Measurements from ENCODE around the gene C20orf144. TPM values are rescaled to one million over a fixed set of nuclear protein-coding genes. Genes with fewer than 3 reads are reported as not detected.

Gene C20orf144
- total RNA-seq, 2 experiments from 2014 or later, result 0.42 to 0.44 TPM

- no peaks in the 10 kb centered on the region for H3K9me3 ChIP-seq (ENCODE audit: low read length)
- ChIA-PET POLR2A (no interaction called here), CTCF (ENCODE audit: unreplicated experiment) (no interaction called here)
- no peak for TF ChIP-seq EZH2phosphoT487 (IDR thresholded peaks at IDR 0.05; ENCODE audit: borderline replicate concordance, low read depth, low read length)
- TF ChIP-seq, protein P1, sequence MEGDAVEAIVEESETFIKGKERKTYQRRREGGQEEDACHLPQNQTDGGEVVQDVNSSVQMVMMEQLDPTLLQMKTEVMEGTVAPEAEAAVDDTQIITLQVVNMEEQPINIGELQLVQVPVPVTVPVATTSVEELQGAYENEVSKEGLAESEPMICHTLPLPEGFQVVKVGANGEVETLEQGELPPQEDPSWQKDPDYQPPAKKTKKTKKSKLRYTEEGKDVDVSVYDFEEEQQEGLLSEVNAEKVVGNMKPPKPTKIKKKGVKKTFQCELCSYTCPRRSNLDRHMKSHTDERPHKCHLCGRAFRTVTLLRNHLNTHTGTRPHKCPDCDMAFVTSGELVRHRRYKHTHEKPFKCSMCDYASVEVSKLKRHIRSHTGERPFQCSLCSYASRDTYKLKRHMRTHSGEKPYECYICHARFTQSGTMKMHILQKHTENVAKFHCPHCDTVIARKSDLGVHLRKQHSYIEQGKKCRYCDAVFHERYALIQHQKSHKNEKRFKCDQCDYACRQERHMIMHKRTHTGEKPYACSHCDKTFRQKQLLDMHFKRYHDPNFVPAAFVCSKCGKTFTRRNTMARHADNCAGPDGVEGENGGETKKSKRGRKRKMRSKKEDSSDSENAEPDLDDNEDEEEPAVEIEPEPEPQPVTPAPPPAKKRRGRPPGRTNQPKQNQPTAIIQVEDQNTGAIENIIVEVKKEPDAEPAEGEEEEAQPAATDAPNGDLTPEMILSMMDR (conservative IDR thresholded peaks at IDR 0.05; ENCODE audit: low read length), result no peak
- H3K4me1 ChIP-seq (ENCODE audit: insufficient read depth, low read length, poor library complexity, severe bottlenecking), result peaks cover 19% of the 10 kb centered on the region
- no peak for DNase-seq (ENCODE audit: low spot score)
- no peaks in the 10 kb centered on the region for H4K20me1 ChIP-seq (ENCODE audit: insufficient read depth, low read length)
- H3K27ac ChIP-seq (ENCODE audit: low read depth, low read length, poor library complexity, severe bottlenecking), result no peak overlapping the region
- no TSS peak for BruUV-seq (replicated peaks)
- H3K9me2 ChIP-seq (ENCODE audit: insufficient read depth, low read length), result no peaks in the 10 kb centered on the region
- H3K4me3 ChIP-seq (ENCODE audit: low read depth, low read length, poor library complexity, severe bottlenecking), result no peak overlapping the region
- intact Hi-C loops (cut with micrococcal nuclease; ENCODE audit: unreplicated experiment), result no loop called here
- no peak overlapping the region for H2AFZ ChIP-seq (ENCODE audit: low read length)
- H3K36me3 ChIP-seq (ENCODE audit: insufficient read depth, low read length), result peaks cover 27% of the 10 kb centered on the region; the same call in 1 of the 2 replicates
- H3K79me2 ChIP-seq (ENCODE audit: insufficient read depth, low read depth, low read length), result no peaks in the 10 kb centered on the region
- no peak overlapping the region for H3K4me2 ChIP-seq (ENCODE audit: low read length)
Observed at GRCh38 chr20:33656783-33657703, 5.1 kb upstream of the C20orf144 start.

DNA sequence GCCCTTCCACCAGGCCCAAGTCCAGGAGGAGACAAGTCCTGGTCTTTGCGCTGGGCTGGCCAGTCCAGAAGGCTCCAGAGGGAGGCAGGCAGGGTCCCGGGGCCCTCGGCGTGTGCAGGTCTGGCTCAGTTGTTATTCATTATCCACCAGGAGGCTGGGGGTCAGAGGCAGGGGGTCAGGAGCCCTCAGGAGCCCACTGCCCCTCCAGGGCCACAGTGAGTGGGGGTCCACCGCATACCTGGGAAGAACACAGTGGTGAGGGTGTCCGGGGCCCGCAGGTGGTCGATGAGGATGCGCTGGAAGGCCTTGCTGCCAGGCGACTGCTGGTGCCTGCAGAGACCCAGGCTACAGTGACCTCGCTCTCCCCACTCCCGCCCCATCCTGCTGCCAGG is 4.4 kb upstream of the C20orf144 start:
- H3K4me2 ChIP-seq (ENCODE audit: low read length), result no peak overlapping the region
- H4K20me1 ChIP-seq (ENCODE audit: insufficient read depth, low read length), result no peaks in the 10 kb centered on the region
- no peak overlapping the region for H2AFZ ChIP-seq (ENCODE audit: low read length)
- intact Hi-C loops (cut with micrococcal nuclease; ENCODE audit: unreplicated experiment), result no loop called here
- BruUV-seq (replicated peaks), result no TSS peak
- no peak overlapping the region for H3K27ac ChIP-seq (ENCODE audit: low read depth, low read length, poor library complexity, severe bottlenecking)
- TF ChIP-seq EZH2phosphoT487 (IDR thresholded peaks at IDR 0.05; ENCODE audit: borderline replicate concordance, low read depth, low read length), result no peak
- TF ChIP-seq, protein P1 (conservative IDR thresholded peaks at IDR 0.05; ENCODE audit: low read length), result no peak
- H3K36me3 ChIP-seq (ENCODE audit: insufficient read depth, low read length), result peaks cover 27% of the 10 kb centered on the region; the same call in 1 of the 2 replicates
- CTCF ChIA-PET (ENCODE audit: unreplicated experiment), result no interaction called here
- DNase-seq (ENCODE audit: low spot score), result no peak
- H3K4me3 ChIP-seq (ENCODE audit: low read depth, low read length, poor library complexity, severe bottlenecking), result no peak overlapping the region
- peaks cover 15% of the 10 kb centered on the region for H3K4me1 ChIP-seq (ENCODE audit: insufficient read depth, low read length, poor library complexity, severe bottlenecking)
- no peaks in the 10 kb centered on the region for H3K79me2 ChIP-seq (ENCODE audit: insufficient read depth, low read depth, low read length)
- POLR2A ChIA-PET, result no interaction called here
- H3K9me2 ChIP-seq (ENCODE audit: insufficient read depth, low read length), result no peaks in the 10 kb centered on the region
- no peaks in the 10 kb centered on the region for H3K9me3 ChIP-seq (ENCODE audit: low read length)

- Histone ChIP-seq H3K4me1 (ENCODE audit: insufficient read depth, low read length, poor library complexity, severe bottlenecking) (peaks cover 14% of the 10 kb centered on the region), H2AFZ (ENCODE audit: low read length) (no peak overlapping the region), H3K27ac (ENCODE audit: low read depth, low read length, poor library complexity, severe bottlenecking) (no peak overlapping the region), H3K36me3 (ENCODE audit: insufficient read depth, low read length) (peaks cover 27% of the 10 kb centered on the region; the same call in 1 of the 2 replicates), H3K9me2 (ENCODE audit: insufficient read depth, low read length) (no peaks in the 10 kb centered on the region), H3K9me3 (ENCODE audit: low read length) (no peaks in the 10 kb centered on the region), H3K79me2 (ENCODE audit: insufficient read depth, low read depth, low read length) (no peaks in the 10 kb centered on the region), H4K20me1 (ENCODE audit: insufficient read depth, low read length) (no peaks in the 10 kb centered on the region), H3K4me2 (ENCODE audit: low read length) (no peak overlapping the region), H3K4me3 (ENCODE audit: low read depth, low read length, poor library complexity, severe bottlenecking) (no peak overlapping the region)
- BruUV-seq (replicated peaks), result no TSS peak
- ChIA-PET POLR2A (interaction anchor here (0.5 kb wide), 1 partner anchor 187 kb away, joined by 4 read pairs; no protein-coding TSS in a partner anchor), CTCF (ENCODE audit: unreplicated experiment) (no interaction called here)
- TF ChIP-seq EZH2phosphoT487 (IDR thresholded peaks at IDR 0.05; ENCODE audit: borderline replicate concordance, low read depth, low read length), result no peak
- TF ChIP-seq, protein P1 (conservative IDR thresholded peaks at IDR 0.05; ENCODE audit: low read length), result no peak
- intact Hi-C loops (cut with micrococcal nuclease; ENCODE audit: unreplicated experiment), result no loop called here
- DNase-seq (ENCODE audit: low spot score), result no peak
Observed at GRCh38 chr20:33658510-33658909, 3.6 kb upstream of the C20orf144 start.
